ENCODE measurements around the gene TBC1D9. TPM values are rescaled to one million over a fixed set of nuclear protein-coding genes. Genes with fewer than 3 reads are reported as not detected.

TBC1D9 gene
- total RNA-seq, 2 donors from 2014 or later, result 22.3 to 29.0 TPM

DNA sequence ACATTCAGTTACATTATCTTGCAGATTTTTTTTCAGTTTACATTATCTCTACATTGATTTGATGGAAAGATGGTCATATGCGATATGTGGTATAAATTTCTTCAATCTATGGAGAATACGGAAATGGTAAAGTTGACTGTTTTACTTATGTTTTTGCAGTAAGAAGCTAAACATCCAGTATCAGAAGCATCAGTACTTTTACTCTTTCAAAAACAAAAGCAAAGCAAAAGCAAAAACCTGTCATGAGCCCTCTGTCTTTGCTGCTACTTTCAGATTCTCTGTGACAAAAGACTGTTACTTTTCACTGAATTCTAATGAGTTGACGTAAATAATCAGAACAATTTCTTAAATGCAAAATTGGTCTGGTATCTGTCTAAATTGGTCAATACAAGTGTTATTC is 135.0 kb downstream of the TBC1D9 start:
- Histone ChIP-seq H3K9me3 (ENCODE audit: control insufficient read depth, low read length) (no peaks in the 10 kb centered on the region), H3K27me3 (ENCODE audit: control insufficient read depth, insufficient read depth, low read length, poor library complexity, severe bottlenecking) (no peaks in the 10 kb centered on the region), H3K4me1 (ENCODE audit: control insufficient read depth, insufficient read depth, low read length) (peaks cover 8% of the 10 kb centered on the region), H3K4me3 (ENCODE audit: low read length) (no peak overlapping the region), H3K27ac (ENCODE audit: low read depth, low read length) (no peak overlapping the region), H3K9ac (ENCODE audit: extremely low read depth, low read length, poor library complexity, severe bottlenecking) (no peak overlapping the region), H3K36me3 (ENCODE audit: control insufficient read depth, insufficient read depth, low read length) (peaks cover 52% of the 10 kb centered on the region)
- H3K27ac Mint-ChIP-seq, result no peak overlapping the region
- peaks cover 35% of the 10 kb centered on the region for H3K36me3 Mint-ChIP-seq (ENCODE audit: low read depth)
- DNase-seq, result no peak
- H3K4me3 Mint-ChIP-seq, result no peak overlapping the region
- no peaks in the 10 kb centered on the region for H3K4me1 Mint-ChIP-seq
- no peaks in the 10 kb centered on the region for H3K27me3 Mint-ChIP-seq (ENCODE audit: insufficient read depth)
- H3K9me3 Mint-ChIP-seq, result no peaks in the 10 kb centered on the region
- TF ChIP-seq, protein P1, sequence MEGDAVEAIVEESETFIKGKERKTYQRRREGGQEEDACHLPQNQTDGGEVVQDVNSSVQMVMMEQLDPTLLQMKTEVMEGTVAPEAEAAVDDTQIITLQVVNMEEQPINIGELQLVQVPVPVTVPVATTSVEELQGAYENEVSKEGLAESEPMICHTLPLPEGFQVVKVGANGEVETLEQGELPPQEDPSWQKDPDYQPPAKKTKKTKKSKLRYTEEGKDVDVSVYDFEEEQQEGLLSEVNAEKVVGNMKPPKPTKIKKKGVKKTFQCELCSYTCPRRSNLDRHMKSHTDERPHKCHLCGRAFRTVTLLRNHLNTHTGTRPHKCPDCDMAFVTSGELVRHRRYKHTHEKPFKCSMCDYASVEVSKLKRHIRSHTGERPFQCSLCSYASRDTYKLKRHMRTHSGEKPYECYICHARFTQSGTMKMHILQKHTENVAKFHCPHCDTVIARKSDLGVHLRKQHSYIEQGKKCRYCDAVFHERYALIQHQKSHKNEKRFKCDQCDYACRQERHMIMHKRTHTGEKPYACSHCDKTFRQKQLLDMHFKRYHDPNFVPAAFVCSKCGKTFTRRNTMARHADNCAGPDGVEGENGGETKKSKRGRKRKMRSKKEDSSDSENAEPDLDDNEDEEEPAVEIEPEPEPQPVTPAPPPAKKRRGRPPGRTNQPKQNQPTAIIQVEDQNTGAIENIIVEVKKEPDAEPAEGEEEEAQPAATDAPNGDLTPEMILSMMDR (conservative IDR thresholded peaks at IDR 0.05), result no peak
- WGBS, 2 experiments (ENCODE audit: insufficient coverage in 1 of 2, insufficient read length in 1 of 2), result 98 to 100% methylated on average over 1 to 3 of the region's 3 CpGs

DNA sequence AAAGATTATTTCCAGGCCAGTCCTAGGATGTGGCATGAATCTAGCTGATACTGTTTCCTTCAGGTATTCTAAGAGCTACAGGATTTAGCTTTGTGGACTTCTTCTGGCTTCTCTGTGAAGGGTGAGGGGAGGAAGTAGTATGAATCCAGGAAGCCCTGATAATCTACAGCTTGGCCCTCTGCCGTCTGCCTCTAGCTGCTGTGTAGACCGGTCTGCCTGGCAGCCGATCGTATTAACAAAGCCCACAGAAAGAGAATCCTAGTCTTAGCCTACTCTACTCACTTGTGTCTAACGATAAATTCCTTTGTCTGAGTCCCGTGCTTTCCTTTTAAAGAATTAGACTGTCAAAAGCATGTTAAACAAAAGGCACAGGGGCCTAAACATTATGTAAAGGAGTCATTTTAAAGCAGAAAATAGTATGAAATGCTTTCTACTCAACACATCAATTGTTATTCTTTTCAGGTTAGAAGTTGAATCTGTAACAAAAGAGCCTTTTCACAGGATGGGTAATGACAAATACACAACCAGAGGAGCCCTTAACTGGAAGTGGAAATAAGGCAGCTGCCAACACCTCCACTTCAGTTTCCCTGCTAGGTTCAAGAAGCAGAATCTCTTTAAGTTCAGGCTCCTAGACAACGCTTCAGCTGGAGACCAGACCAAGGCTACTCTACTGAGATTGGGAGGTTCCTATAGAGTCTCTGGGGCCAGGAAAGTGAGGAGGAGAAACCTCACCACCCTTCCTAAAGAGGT is 138.5 kb downstream of the TBC1D9 start:
- Mint-ChIP-seq H3K4me1 (no peaks in the 10 kb centered on the region), H3K27me3 (ENCODE audit: insufficient read depth) (no peaks in the 10 kb centered on the region), H3K27ac (no peak overlapping the region), H3K4me3 (no peak overlapping the region), H3K36me3 (ENCODE audit: low read depth) (peaks cover 11% of the 10 kb centered on the region), H3K9me3 (no peaks in the 10 kb centered on the region)
- Histone ChIP-seq H3K36me3 (ENCODE audit: control insufficient read depth, insufficient read depth, low read length) (peaks cover 20% of the 10 kb centered on the region), H3K9ac (ENCODE audit: extremely low read depth, low read length, poor library complexity, severe bottlenecking) (no peak overlapping the region), H3K4me1 (ENCODE audit: control insufficient read depth, insufficient read depth, low read length) (peaks cover 8% of the 10 kb centered on the region), H3K27ac (ENCODE audit: low read depth, low read length) (no peak overlapping the region), H3K4me3 (ENCODE audit: low read length) (no peak overlapping the region), H3K9me3 (ENCODE audit: control insufficient read depth, low read length) (no peaks in the 10 kb centered on the region), H3K27me3 (ENCODE audit: control insufficient read depth, insufficient read depth, low read length, poor library complexity, severe bottlenecking) (no peaks in the 10 kb centered on the region)
- no peak for DNase-seq
- 69 to 70% methylated on average over 5 to 7 of the region's 7 CpGs for WGBS, 2 experiments (ENCODE audit: insufficient coverage in 1 of 2, insufficient read length in 1 of 2)
- TF ChIP-seq, protein P1 (conservative IDR thresholded peaks at IDR 0.05), result no peak

DNA sequence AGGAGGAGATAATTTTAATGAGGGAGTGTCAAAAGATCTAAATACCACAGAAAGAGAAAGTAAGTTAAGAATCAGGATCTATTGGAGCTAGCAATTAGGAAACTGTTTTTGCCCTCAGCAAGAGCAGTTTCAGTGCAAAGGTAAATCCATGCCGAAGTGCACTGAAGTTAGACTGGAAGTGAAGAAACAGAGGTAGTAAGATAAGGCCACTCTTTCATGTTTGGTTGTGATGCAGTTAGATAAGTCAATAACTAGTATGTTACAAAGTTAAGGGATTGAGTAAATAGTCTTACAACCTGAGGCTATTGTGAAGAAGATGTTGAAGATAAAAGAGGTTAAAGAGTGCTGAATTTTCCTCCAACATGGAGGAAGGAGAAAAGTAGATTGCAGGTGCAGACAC is 140.7 kb downstream of the TBC1D9 start:
- Mint-ChIP-seq H3K9me3 (no peaks in the 10 kb centered on the region), H3K4me1 (no peaks in the 10 kb centered on the region), H3K4me3 (no peak overlapping the region), H3K27ac (no peak overlapping the region), H3K27me3 (ENCODE audit: insufficient read depth) (no peaks in the 10 kb centered on the region), H3K36me3 (ENCODE audit: low read depth) (no peaks in the 10 kb centered on the region)
- H3K27ac ChIP-seq (ENCODE audit: low read depth, low read length), result no peak overlapping the region
- TF ChIP-seq, protein P1 (conservative IDR thresholded peaks at IDR 0.05), result no peak
- 64 to 100% methylated on average over 1 of the region's 1 CpG for WGBS, 2 experiments (ENCODE audit: insufficient coverage in 1 of 2, insufficient read length in 1 of 2)
- no peaks in the 10 kb centered on the region for H3K9me3 ChIP-seq (ENCODE audit: control insufficient read depth, low read length)
- H3K4me3 ChIP-seq (ENCODE audit: low read length), result no peak overlapping the region
- no peak overlapping the region for H3K9ac ChIP-seq (ENCODE audit: extremely low read depth, low read length, poor library complexity, severe bottlenecking)
- H3K27me3 ChIP-seq (ENCODE audit: control insufficient read depth, insufficient read depth, low read length, poor library complexity, severe bottlenecking), result no peaks in the 10 kb centered on the region
- peaks cover 8% of the 10 kb centered on the region for H3K4me1 ChIP-seq (ENCODE audit: control insufficient read depth, insufficient read depth, low read length)
- DNase-seq, result no peak
- peaks cover 4% of the 10 kb centered on the region for H3K36me3 ChIP-seq (ENCODE audit: control insufficient read depth, insufficient read depth, low read length)

All from endodermal cell (in vitro differentiated cells).